K562 (cell line): ENCODE data around the gene NT5DC1. TPM values are rescaled to one million over a fixed set of nuclear protein-coding genes. Genes with fewer than 3 reads are reported as not detected.

Experiments used
- ATAC-seq: fragments of 200-7000 bp; cut with Tn5 transposase; 3 replicates; pipeline ENCODE4 v1.9.1; 2020; ENCODE audit warnings: moderate library complexity
- BruUV-seq: library from RNA; stranded (reverse); fragments of 400-500 nt; replicated peaks from 2 replicates; lab custom pipeline; 2021; lab: Mats Ljungman, UMichigan
- CTCF ChIA-PET: fragments of 300-600 bp; formaldehyde crosslinking; extraction: SDS; loops from one replicate; lab custom pipeline; 2021; ENCODE audit warnings: low intra/inter-chr PET ratio; lab: Yijun Ruan, JAX
- POLR2A ChIA-PET: fragments of 300-600, 350-650 bp; sonication (Branson Sonifier 250); formaldehyde crosslinking; extraction: SDS; loops from one replicate; lab custom pipeline; 2021; ENCODE audit warnings: antibody characterized with exemption, inconsistent platforms; lab: Yijun Ruan, JAX
- DNase-seq, 4 experiments: peaks; one replicate each; pipeline versions ENCODE4 v3.0.0 to v3.0.0-alpha.2; 2011 to 2018; ENCODE audit warnings: low spot score in 3 of 4, mixed read lengths in 3 of 4; ENCODE audit errors: extremely low read depth in 1 of 4
- FAIRE-seq: peaks from 2 replicates; lab custom pipeline; 2011; peaks lifted over from hg19 to GRCh38; lab: Jason Lieb, UNC
- H2AFZ ChIP-seq: 2 replicates; pipeline ENCODE4 v1.6.0; 2011; ENCODE audit warnings: low read depth, low read length, control low read depth, inconsistent platforms
- H3K27ac ChIP-seq: fragments of 200-600 bp; 3 replicates; pipeline ENCODE4 v1.8.0; 2011; ENCODE audit warnings: low read depth, mild to moderate bottlenecking, control low read depth, inconsistent platforms, low read length, moderate library complexity, mixed read lengths; ENCODE audit errors: extremely low read depth
- H3K27me3 ChIP-seq, 2 experiments: fragments of 300-600 bp in 1 of 2; 2 replicates in 1 of 2; 3 replicates in 1 of 2; pipeline versions ENCODE4 v1.6.0 to v1.8.0; 2011; ENCODE audit warnings: inconsistent platforms in 2 of 2, low read length in 2 of 2, mild to moderate bottlenecking in 1 of 2, mixed read lengths in 1 of 2, moderate library complexity in 1 of 2; ENCODE audit not compliant: control insufficient read depth in 2 of 2, insufficient read depth in 2 of 2
- H3K36me3 ChIP-seq: fragments of 300-600 bp; 3 replicates; pipeline ENCODE4 v1.8.0; 2011; ENCODE audit warnings: mild to moderate bottlenecking, low read length, inconsistent platforms; ENCODE audit not compliant: control insufficient read depth, insufficient read depth
- H3K4me1 ChIP-seq, 2 experiments: fragments of 200-600 bp in 1 of 2; replicated peaks in 1 of 2; 2 replicates in 1 of 2; 3 replicates in 1 of 2; pipeline versions ENCODE4 v1.5.1 to v1.8.0; 2011; ENCODE audit warnings: inconsistent platforms in 2 of 2, low read length in 2 of 2, mild to moderate bottlenecking in 1 of 2, mixed read lengths in 1 of 2, moderate library complexity in 1 of 2; ENCODE audit not compliant: control insufficient read depth in 2 of 2, insufficient read depth in 2 of 2
- H3K4me2 ChIP-seq: 2 replicates; pipeline ENCODE4 v1.6.1; 2011; ENCODE audit warnings: low read length, control low read depth, inconsistent platforms, mixed read lengths; ENCODE audit not compliant: insufficient read depth
- H3K4me3 ChIP-seq: fragments of 200-600 bp; sonication (generic), shearing (Covaris generic); 2 replicates; pipeline ENCODE4 v1.5.1; 2016; ENCODE audit warnings: control low read depth, inconsistent platforms
- H3K79me2 ChIP-seq: fragments of 200-600 bp; 3 replicates; pipeline ENCODE4 v1.8.0; 2011; ENCODE audit warnings: low read length, inconsistent platforms; ENCODE audit not compliant: control insufficient read depth, insufficient read depth
- H3K9ac ChIP-seq, 2 experiments: 2 replicates each; pipeline versions ENCODE4 v1.6.0 to v1.6.1; 2011; ENCODE audit warnings: low read depth in 2 of 2, low read length in 2 of 2, control low read depth in 1 of 2, inconsistent platforms in 1 of 2, mild to moderate bottlenecking in 1 of 2, mixed read lengths in 1 of 2; ENCODE audit not compliant: insufficient read depth in 1 of 2
- H3K9me1 ChIP-seq: one replicate; pipeline ENCODE4 v1.6.0; 2011; ENCODE audit warnings: inconsistent platforms, mild to moderate bottlenecking, low read length, moderate library complexity; ENCODE audit not compliant: control insufficient read depth, insufficient read depth
- H3K9me3 ChIP-seq: replicated peaks from 2 replicates; pipeline ENCODE4 v1.5.1; 2011; ENCODE audit warnings: low read depth, low read length, inconsistent platforms; ENCODE audit not compliant: control insufficient read depth, insufficient read depth
- H4K20me1 ChIP-seq: replicated peaks from 2 replicates; pipeline ENCODE4 v1.6.1; 2011; ENCODE audit warnings: low read length, inconsistent platforms, mixed read lengths; ENCODE audit not compliant: control insufficient read depth, insufficient read depth
- CTCFL ChIP-seq: IDR thresholded peaks from 2 replicates; pipeline ENCODE4 v1.6.1; 2011; ENCODE audit warnings: borderline replicate concordance, low read depth, mild to moderate bottlenecking, moderate library complexity, low read length; ENCODE audit not compliant: insufficient read depth, poor library complexity, severe bottlenecking
- E2F3 ChIP-seq: fragments of 250-450 bp; sonication (Bioruptor Pico); IDR thresholded peaks from 2 replicates; pipeline ENCODE4 v1.4.0; 2020; ENCODE audit warnings: mild to moderate bottlenecking
- FOS ChIP-seq: IDR thresholded peaks from 3 replicates; pipeline ENCODE4 v1.6.1; 2011; ENCODE audit not compliant: insufficient read length; ENCODE audit errors: extremely low read depth
- HNRNPH1 ChIP-seq: fragments of 200-400 bp; formaldehyde crosslinking; optimal IDR thresholded peaks from 2 replicates; pipeline ENCODE3; 2017; ENCODE audit warnings: low read depth, mild to moderate bottlenecking, low read length, moderate library complexity
- HNRNPK ChIP-seq: fragments of 200-400 bp; formaldehyde crosslinking; IDR thresholded peaks from one replicate; pipeline ENCODE4 v1.6.1; 2018; ENCODE audit warnings: mild to moderate bottlenecking, low read depth, low read length; ENCODE audit not compliant: poor library complexity, severe bottlenecking
- HOXB6 ChIP-seq: fragments of 250-450 bp; sonication (Bioruptor Pico); IDR thresholded peaks from 2 replicates; pipeline ENCODE4 v1.5.1; 2022; ENCODE audit warnings: mild to moderate bottlenecking, borderline replicate concordance
- MAFK ChIP-seq: IDR thresholded peaks from 2 replicates; pipeline ENCODE4 v1.6.1; 2011; ENCODE audit warnings: low read length, improper control_type of control experiment
- MBD2 ChIP-seq: sonication (generic); IDR thresholded peaks from 2 replicates; pipeline ENCODE4 v1.6.1; 2016; ENCODE audit warnings: low read depth, borderline replicate concordance
- SIRT6 ChIP-seq: IDR thresholded peaks from one replicate; pipeline ENCODE4 v1.6.1; 2012; ENCODE audit warnings: low read depth, mild to moderate bottlenecking, control low read depth, inconsistent platforms, low read length, moderate library complexity
- TOE1 ChIP-seq, 2 experiments: fragments of 450-650 bp in 1 of 2; sonication (generic) in 1 of 2; formaldehyde crosslinking in 1 of 2; IDR thresholded peaks; 2 replicates each; pipeline versions ENCODE4 v1.7.1 to v1.8.0; 2016 to 2022; ENCODE audit warnings: borderline replicate concordance in 2 of 2, mild to moderate bottlenecking in 2 of 2, antibody characterized with exemption in 1 of 2, inconsistent platforms in 1 of 2, low read depth in 1 of 2, missing genetic modification reagents in 1 of 2, moderate library complexity in 1 of 2
- UBTF ChIP-seq, 2 experiments: IDR thresholded peaks; 2 replicates each; pipeline ENCODE4 v1.6.1; 2012; ENCODE audit warnings: improper control_type of control experiment in 2 of 2, low read depth in 2 of 2, low read length in 2 of 2, borderline replicate concordance in 1 of 2
- ZNF146 ChIP-seq: IDR thresholded peaks from one replicate; pipeline ENCODE4 v1.6.1; 2018; ENCODE audit warnings: missing compliant biosample characterization; ENCODE audit not compliant: unreplicated experiment
- WGBS: fragments of 100-300 bp; shearing (Covaris generic); methylation state at CpG from one replicate; pipeline ENCODE4 v1.1.6; 2016; ENCODE audit warnings: low coverage, mixed read lengths; ENCODE audit not compliant: insufficient coverage; ENCODE audit errors: missing lambda C conversion rate; 5-methylcytosine and 5-hydroxymethylcytosine counted together
- in situ Hi-C: fragments of 300-500 bp; cut with MboI; formaldehyde crosslinking; loops from 4 replicates; pipeline ENCODE4 v1.15.0; 2018; ENCODE audit warnings: inconsistent platforms, mixed read lengths
- intact Hi-C: fragments of 100-400 bp; cut with micrococcal nuclease; formaldehyde crosslinking; loops from 2 replicates; pipeline ENCODE4 v1.14.2; 2022
- polyA plus RNA-seq, 8 experiments: library from polyadenylated mRNA; depleted of rRNA in 4 of 8; stranded (reverse) in 5 of 8; unstranded in 3 of 8; fragments of >200 nt; fragmentation: Nextera tagmentation in 2 of 8; fragmentation: Illumina TruSeq in 1 of 8; extraction: Ambion mirVana in 2 of 8; extraction: Trizol in 1 of 8; gene quantifications; 2 replicates each; pipeline versions ENCODE4 v1.2.1 to v1.2.3, GENCODE V29; 2011 to 2014; ENCODE audit warnings: inconsistent platforms in 1 of 8, missing spikeins in 1 of 8
- total RNA-seq, 7 experiments: library from RNA; depleted of rRNA in 6 of 7; stranded (reverse); fragments of >200 nt in 6 of 7; fragmentation: Illumina TruSeq in 2 of 7; extraction: Trizol in 2 of 7; gene quantifications; 2 replicates each; pipeline versions ENCODE4 v1.2.1 to v1.2.3, GENCODE V29; 2011 to 2021; ENCODE audit warnings: low replicate concordance in 1 of 7
- TF ChIP-seq, protein P1 (sequence below): sonication (generic); formaldehyde crosslinking; IDR thresholded peaks from 2 replicates; pipeline ENCODE4 v1.8.0; 2022; ENCODE audit warnings: mild to moderate bottlenecking, missing genetic modification reagents, borderline replicate concordance

NT5DC1 gene
- total and polyA plus RNA-seq, 9 of the 15 experiments (the other 6 are each of a cell fraction or from before 2014, with no cell fraction given): 4.9 to 28.5 (median 16.3) TPM

DNA sequence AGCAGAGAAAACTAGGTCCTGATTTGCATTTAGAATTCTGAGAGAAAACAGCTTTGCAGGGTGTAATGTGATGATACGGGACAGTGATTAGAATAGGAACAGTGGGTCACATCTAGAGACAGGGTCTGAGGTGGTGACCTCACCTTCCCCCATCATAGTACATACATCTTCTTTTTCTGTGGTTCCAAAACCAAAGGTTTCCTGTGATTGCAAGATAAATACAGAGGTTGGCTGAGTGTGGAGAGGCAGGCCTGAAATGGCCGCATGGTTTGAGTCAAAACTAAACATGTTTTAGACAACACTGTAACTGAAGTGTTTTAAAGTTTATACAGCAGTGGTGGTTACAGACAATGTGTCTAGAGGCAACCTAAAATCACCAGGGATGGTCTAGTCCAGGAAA lies 10.4 kb upstream of the NT5DC1 start:
- no peaks in the 10 kb centered on the region for H3K9me3 ChIP-seq
- WGBS: 20% methylated on average over 2 of the region's 2 CpGs
- CTCF ChIA-PET: no interaction called here
- in situ Hi-C loops: no loop called here
- H3K9ac ChIP-seq: no peak overlapping the region
- H3K27ac ChIP-seq: no peak overlapping the region
- no peak for FAIRE-seq
- H3K79me2 ChIP-seq: no peaks in the 10 kb centered on the region
- BruUV-seq: no TSS peak
- no peaks in the 10 kb centered on the region for H4K20me1 ChIP-seq
- H3K4me1 ChIP-seq: no peaks in the 10 kb centered on the region
- no peak for DNase-seq
- no peak for ATAC-seq
- no peaks in the 10 kb centered on the region for H3K36me3 ChIP-seq
- no peak overlapping the region for H3K4me2 ChIP-seq
- no peak overlapping the region for H2AFZ ChIP-seq
- TF ChIP-seq E2F3 (no peak), SIRT6 (no peak), HNRNPK (no peak), HNRNPH1 (no peak), CTCFL (no peak), FOS (no peak), HOXB6 (CRISPR knock-in tag) (no peak), MBD2 (no peak), UBTF (IDR thresholded peaks at IDR 0.05; ENCODE audit: borderline replicate concordance in 1 of 2, low read depth in 2 of 2, low read length in 2 of 2) (no peak), TOE1 (IDR thresholded peaks at IDR 0.05; ENCODE audit: borderline replicate concordance) (no peak), TOE1 (CRISPR knock-in tag; IDR thresholded peaks at IDR 0.05; ENCODE audit: borderline replicate concordance, low read depth) (no peak), ZNF146 (CRISPR knock-in tag) (no peak), MAFK (no peak)
- TF ChIP-seq, protein P1, sequence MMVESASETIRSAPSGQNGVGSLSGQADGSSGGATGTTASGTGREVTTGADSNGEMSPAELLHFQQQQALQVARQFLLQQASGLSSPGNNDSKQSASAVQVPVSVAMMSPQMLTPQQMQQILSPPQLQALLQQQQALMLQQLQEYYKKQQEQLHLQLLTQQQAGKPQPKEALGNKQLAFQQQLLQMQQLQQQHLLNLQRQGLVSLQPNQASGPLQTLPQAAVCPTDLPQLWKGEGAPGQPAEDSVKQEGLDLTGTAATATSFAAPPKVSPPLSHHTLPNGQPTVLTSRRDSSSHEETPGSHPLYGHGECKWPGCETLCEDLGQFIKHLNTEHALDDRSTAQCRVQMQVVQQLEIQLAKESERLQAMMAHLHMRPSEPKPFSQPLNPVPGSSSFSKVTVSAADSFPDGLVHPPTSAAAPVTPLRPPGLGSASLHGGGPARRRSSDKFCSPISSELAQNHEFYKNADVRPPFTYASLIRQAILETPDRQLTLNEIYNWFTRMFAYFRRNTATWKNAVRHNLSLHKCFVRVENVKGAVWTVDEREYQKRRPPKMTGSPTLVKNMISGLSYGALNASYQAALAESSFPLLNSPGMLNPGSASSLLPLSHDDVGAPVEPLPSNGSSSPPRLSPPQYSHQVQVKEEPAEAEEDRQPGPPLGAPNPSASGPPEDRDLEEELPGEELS (CRISPR knock-in tag): no peak
- TF ChIP-seq, all 486 proteins: peak for 0
- no peaks in the 10 kb centered on the region for H3K9me1 ChIP-seq
- POLR2A ChIA-PET: no interaction called here
- intact Hi-C loops: no loop called here
- H3K4me3 ChIP-seq: no peak overlapping the region
- no peaks in the 10 kb centered on the region; a peak in 1 of 5 replicates for H3K27me3 ChIP-seq
